ENCODE data around the gene PRDM4.

Gene PRDM4

DNA sequence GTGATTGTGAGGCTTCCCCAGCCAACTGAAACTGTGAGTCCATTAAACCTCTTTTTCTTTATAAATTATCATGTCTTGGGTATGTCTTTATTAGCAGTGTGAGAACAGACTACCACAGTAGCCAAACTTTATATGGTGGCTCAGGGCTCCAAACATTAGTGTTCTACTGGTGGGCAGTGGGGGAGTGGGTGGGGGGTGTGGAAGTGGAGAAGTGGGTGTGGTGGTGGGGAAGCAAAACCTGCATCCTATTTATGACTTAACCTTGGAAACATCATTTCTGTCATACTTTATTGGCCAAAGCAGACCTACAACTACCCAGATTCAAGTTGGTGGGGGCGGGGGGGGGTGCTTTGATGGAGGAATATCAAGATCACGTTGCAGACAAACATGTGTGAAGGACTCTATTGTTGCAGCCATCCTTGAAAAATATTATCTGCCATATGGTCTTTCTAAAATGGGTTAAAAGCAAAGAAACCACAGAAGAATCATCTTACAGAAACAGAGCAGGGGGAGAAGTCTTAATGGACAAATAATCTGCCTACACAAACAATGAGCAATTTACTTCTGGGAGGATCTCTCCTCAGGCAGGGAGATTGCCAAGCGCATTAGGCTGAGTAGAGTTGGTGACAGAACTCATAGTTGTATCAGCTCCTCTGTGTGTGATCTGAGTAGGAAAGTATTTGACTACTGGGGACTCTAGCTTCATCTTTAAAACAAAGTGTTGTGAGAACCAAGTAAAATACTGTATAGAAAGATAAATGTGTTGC lies 76.7 kb downstream of the PRDM4 start:
- DNase-seq: no peak
